K562 treated with DMSO at 1 percent for 48 hours (cell line): ENCODE results near the gene ZNF727. TPM values are rescaled to one million over a fixed set of nuclear protein-coding genes. Genes with fewer than 3 reads are reported as not detected.

Source experiments
- total RNA-seq: library from RNA; unstranded; fragments of 300-600 nt; gene quantifications from 2 replicates; pipeline ENCODE4 v1.2.3, GENCODE V29; 2022; ENCODE audit warnings: low replicate concordance; ENCODE audit errors: extremely low read depth

ZNF727 gene
- not detected in 2 replicates for total RNA-seq

DNA sequence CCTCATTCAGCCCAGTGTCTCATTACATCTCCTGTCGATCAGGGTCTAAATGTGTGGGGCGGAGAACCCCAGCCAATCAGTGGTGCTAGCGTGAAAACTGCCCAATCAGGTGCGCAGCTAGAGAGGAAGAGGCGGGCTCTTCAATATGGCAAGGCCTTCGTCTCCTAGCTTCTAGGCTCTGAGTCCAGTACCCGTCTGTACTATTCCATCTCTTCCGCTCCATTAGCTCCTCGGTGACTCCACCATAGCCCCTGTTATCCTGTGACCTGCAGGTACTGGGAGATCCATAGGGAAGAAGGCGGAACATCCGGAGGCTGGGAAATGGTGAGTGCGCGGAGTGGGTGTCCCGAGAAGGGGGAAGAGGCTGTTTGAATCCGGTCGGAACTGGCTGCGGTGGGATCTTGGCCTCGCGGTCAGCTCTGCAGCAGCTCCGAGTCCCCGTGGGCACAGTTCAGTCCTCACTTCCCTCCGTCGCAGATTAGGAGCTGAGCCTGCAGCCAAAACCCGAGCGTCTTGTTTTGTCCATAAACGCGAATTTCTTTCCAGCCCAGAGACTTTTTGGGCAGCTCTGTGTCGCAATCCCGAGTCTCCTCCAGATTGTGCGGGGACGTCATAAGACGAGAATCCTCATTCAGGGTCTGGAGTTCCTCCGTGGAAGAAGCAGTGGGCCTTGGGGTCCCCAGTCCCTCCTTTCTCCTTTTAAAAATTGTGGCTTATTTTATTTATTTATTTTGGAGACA lies at the start of gene ZNF727:
TSS of gene ZNF727 (plus strand) at position 134 of the 740 bp plus-strand sequence. CDS start at position 322, 188 bp downstream.

DNA sequence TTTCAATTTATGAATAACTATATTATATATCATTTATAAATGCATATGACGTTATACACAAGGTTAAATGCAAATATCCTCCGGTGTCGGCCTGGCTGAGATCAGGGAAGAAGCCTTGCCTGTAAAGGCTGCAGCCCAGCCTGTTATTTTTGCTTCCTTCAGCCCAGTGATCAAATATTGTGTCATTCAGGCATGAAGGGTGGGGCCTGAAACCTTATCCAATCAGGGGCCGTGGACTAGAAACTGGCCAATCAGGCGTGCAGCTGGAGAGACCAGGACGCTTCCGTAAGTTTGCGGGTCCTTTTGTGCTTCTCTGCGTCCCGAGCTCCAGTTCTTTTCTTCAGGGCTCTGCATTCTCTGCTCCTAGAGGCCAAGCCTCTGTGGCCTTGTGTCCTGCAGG lies 46.7 kb upstream of the ZNF727 start, which contains the start of gene ZNF722:
TSS of gene ZNF722 (plus strand) at position 301 of the 400 bp plus-strand sequence. CDS start 113 bp downstream, outside the sequence.

Other genes with a start within 250 kb of the ZNF727 start
- not detected in 2 replicates for gene ZNF722, start 46.6 kb upstream of the ZNF727 start, total RNA-seq
- gene ZNF735, start 161.8 kb downstream of the ZNF727 start, total RNA-seq = not detected in 2 replicates
- not detected in 2 replicates for gene ZNF679, start 183.0 kb downstream of the ZNF727 start, total RNA-seq